Endothelial cell of umbilical vein (primary cell): Measurements from ENCODE around the gene SH3TC1.

Experiments used
- CTCF ChIP-seq, 2 donors: IDR thresholded peaks; 1 replicate in 1 of 2; 2 replicates in 1 of 2; pipeline ENCODE4 v1.5.1; 2011; ENCODE audit warnings: low read length in 2 of 2, mild to moderate bottlenecking in 2 of 2, moderate library complexity in 2 of 2, control low read depth in 1 of 2, inconsistent platforms in 1 of 2, low read depth in 1 of 2; ENCODE audit not compliant: insufficient read depth in 1 of 2; ENCODE audit errors: extremely low read depth in 1 of 2
- POLR2A ChIP-seq: IDR thresholded peaks from 2 replicates; pipeline ENCODE4 v1.6.1; 2012; ENCODE audit warnings: low read depth, mild to moderate bottlenecking, control low read depth, low read length
- POLR2AphosphoS5 ChIP-seq: IDR thresholded peaks from 2 replicates; pipeline ENCODE4 v1.6.1; 2012; ENCODE audit warnings: low read depth, mild to moderate bottlenecking, control low read depth, low read length, moderate library complexity; ENCODE audit not compliant: insufficient read depth

DNA sequence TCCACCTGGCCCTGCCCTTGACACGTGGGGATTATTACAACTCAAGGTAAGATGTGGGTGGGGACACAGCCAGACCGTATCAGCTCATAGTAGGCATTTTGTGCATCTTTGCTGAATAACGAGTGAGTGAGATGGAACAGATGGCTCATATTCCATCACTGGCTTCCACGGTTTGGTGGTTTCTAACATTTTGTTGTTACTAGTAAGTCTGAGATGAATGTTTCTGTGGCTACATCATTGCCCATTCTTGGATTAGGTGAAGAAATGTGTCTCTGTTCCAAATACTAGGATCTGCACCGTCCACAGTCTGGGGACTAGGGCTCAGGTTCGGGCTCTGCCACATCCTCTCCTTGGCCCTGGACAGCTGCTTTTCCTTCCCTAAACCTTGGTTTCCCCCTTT is 44.0 kb upstream of the SH3TC1 start:
- TF ChIP-seq CTCF (IDR thresholded peaks at IDR 0.05; ENCODE audit: extremely low read depth in 1 of 2, insufficient read depth in 1 of 2, low read depth in 1 of 2, low read length in 2 of 2) (no peak), POLR2AphosphoS5 (no peak), POLR2A (no peak)
